Spleen (tissue), 3 donors: ENCODE measurements around the gene DOCK4.

Experiments
- POLR2A ChIP-seq, 3 donors: fragments of 450-650 bp; IDR thresholded peaks; one replicate each; pipeline ENCODE4 v1.5.1; 2017; ENCODE audit warnings: antibody characterized with exemption in 3 of 3, mild to moderate bottlenecking in 1 of 3
- POLR2AphosphoS5 ChIP-seq, 3 donors: sonication (generic); formaldehyde crosslinking; IDR thresholded peaks; one replicate each; pipeline ENCODE4 v1.5.1; 2017; ENCODE audit warnings: antibody characterized with exemption in 3 of 3

- TF ChIP-seq POLR2AphosphoS5 (IDR thresholded peaks at IDR 0.05) (no peak), POLR2A (IDR thresholded peaks at IDR 0.05) (no peak)
Observed at GRCh38 chr7:112134039-112134438, 72.2 kb downstream of the DOCK4 start.
